Measurements from ENCODE around the gene TUBA1A.
"Not testable (repeated sequence)": the region's sequence is repeated elsewhere in the genome, so short reads cannot be mapped to it uniquely, and the experiment has no call there.

The TUBA1A gene

GRCh38 chr12:49146406-49146805 lies 42.5 kb downstream of the TUBA1A start:
- DNase-seq (ENCODE audit: low read depth) = no peak

DNA sequence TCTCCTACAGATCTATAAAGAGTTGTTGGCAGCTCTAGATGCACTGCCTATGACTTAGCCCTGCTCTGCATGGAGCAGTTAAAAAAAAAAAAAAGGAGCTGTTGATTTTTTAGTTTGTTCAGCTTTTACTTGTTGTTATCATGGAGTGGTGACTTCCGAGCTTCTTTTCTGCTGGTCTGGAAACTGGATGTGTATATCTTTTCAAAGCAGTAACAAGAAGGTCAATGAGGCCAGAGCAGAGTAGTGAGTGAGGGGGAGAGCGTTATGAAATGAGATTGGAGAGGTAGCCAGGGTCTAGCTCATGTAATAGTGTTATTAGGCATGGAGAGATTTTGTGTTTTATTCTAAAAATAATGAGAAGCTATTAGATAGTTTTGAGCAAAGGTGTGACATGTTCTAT lies 44.5 kb downstream of the TUBA1A start:
- DNase-seq (ENCODE audit: low read depth) = no peak

- DNase-seq (ENCODE audit: low read depth) = no peak
These were observed 49.9 kb downstream of the TUBA1A start for GRCh38 chr12:49138999-49139398.

- no peak for DNase-seq (ENCODE audit: low read depth)
These were observed 50.3 kb downstream of the TUBA1A start for GRCh38 chr12:49138587-49138986.

GRCh38 chr12:49137476-49137875 lies 51.4 kb downstream of the TUBA1A start:
- DNase-seq (ENCODE audit: low read depth) = no peak

GRCh38 chr12:49136997-49137396 lies 51.9 kb downstream of the TUBA1A start:
- not testable (repeated sequence) for DNase-seq (ENCODE audit: low read depth)

All from activated gamma-delta T cell treated with anti-CD3 and anti-CD28 coated beads, Interleukin-2, amount 50 U/mL, for 16 hours (primary cell).